Measurements from ENCODE around the gene DPP6.

The DPP6 gene

DNA sequence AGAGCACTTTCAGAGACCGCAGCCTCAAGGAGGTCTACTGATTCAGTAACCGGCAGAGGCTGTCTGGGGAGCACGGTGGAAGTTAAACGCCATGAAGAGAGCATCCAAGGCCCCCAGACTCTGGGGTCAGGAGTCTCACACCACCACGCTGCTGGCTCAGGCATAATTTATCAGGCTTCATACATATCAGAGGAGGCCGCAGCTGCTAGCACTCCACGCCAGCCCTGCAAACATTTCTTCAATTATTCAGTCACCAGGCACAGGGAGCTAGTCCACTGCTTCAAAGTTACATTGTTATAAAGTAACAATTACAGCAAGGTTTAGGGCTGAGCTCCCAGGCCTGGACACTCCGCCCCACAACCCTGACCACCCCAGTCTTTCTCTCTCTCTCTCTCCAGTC is 852.9 kb downstream of the DPP6 start:
- DNase-seq = no peak

DNA sequence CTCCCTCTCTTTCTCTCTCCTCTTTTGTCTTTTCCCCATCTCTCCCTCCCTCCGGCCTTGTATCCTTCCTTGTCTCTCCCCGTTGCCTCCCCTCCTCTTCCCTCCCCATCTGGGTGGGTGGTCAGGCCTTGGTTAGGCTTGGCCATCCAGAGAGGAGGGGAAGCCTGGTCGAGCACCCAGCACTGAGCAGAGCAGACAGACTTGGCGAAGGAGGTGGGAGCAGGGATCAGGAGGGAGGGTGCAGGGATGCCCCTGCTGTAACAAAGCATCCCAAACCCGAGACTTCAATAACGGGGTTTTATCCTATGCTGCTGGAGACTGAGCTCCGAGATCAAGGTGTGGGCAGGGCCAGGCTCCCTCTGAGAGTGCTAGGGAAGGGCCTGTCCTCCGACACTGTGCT is 853.4 kb downstream of the DPP6 start:
- DNase-seq = no peak

- DNase-seq = no peak
Observed at GRCh38 chr7:154906201-154906600, 854.0 kb downstream of the DPP6 start.

DNA sequence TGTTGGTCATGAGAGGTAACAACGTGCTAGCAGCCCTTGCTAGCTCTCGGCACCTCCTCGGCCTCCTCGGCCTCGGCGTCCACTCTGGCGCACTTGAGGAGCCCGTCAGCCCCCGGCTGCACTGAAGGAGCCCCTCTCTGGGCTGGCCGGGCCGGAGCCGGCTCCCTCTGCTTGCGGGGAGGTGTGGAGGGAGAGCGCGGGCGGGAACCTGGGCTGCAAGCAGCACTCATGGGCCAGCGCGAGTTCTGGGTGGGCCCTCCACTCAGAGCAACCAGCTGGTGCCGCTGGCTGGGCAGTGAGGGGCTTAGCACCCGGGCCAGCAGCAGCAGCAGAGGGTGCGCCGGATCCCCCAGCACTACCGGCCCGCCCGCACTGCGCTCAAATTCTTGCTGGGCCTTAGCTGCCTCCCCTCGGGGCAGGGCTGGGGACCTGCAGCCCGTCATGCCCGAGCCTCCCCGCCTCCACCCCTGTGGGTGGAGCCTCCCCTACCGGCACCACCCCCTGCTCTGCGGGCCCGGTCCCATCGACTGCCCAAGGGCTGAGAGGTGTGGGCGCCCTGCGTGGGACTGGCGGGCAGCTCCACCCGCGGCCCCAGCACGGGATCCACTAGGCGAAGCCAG is 854.6 kb downstream of the DPP6 start:
- no peak for DNase-seq

GRCh38 chr7:154907651-154908620 is 855.7 kb downstream of the DPP6 start:
- no peak for DNase-seq

DNA sequence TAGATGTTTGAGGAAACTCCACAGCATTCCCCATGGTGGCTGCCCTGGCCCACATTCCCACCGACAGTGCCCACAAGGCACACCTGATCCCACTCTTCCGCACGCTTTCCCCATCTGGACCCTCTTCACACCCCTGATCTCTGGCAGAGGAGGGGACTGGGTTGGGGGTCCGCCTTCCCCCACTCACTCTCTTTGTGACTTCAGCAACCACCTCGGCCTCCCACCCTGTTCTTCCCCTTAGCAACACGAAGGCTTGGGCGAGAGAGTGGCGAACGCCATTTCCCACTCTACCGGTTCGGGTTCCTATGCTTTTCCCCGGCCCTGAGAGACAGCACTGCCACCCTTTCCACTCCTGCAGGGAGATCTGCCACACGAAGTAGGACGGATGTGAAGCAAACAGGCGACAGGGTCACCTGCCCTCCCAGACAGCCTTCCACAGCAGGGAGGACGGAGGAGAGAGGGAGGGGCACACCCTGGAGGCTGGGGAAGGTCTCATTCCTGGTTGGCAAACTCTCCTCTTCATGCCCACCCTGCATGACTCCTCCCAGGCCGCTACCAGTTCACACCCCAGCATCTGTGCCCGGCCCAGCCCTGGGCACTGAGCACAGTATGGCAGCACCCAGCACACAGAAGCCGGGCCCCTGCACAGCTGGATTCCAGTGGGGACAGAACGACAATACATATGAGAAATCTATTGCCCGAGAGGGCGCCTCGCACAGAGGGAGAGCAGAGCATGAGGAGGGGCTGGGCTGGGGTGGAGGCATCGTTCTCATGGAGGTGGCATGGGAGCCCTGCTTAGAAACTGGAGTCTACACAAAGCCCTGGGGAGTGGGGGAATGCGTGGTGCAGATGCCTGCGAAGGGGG is 857.3 kb downstream of the DPP6 start:
- DNase-seq = no peak

DNA sequence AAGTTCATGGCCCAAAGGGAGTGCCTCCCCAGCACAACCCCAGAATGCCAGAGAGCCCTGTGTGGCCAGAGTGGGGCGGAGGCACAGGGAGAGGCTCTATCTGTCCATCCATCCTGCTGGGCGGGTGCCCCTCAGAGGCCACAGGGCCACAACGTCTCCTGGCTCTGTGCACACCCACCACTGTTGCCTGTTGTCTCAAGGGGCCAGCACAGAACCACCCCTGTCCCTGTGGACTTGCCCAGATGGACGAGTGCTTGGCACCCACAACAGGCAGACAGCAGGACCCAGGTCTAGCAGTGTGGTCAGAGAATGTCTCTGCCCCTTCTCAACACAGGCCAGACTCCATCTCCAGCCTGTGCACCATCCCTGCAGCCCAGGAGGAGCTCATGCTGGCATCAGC is 857.9 kb downstream of the DPP6 start:
- no peak for DNase-seq

- no peak for DNase-seq
Observed at GRCh38 chr7:154910977-154911376, 858.8 kb downstream of the DPP6 start.

DNA sequence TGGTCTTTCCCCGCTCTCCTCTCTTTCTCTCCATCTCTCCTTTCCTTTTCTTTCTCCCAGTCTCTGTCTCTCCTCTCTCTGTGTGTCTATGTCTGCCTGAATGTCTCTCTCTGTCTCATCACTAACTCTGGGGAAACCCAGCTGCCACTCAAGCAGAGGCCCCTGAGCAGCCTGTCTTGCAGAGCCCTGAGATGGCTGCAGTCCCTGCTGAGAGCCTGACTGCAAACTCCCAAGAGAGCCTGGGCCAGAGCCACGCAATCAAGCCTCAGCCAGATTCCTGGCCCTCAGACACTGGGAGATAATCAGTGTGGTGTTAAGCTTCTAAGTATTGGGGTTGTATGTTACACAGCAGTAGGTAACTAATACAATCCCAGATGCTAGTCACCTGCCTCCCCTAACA is 859.2 kb downstream of the DPP6 start:
- no peak for DNase-seq

GRCh38 chr7:154911862-154912455 is 859.8 kb downstream of the DPP6 start:
- DNase-seq = no peak

- no peak for DNase-seq
Observed at GRCh38 chr7:154912871-154913637, 860.9 kb downstream of the DPP6 start.

GRCh38 chr7:154913638-154914307 is 861.6 kb downstream of the DPP6 start:
- peak; percentile 94 for DNase-seq

GRCh38 chr7:154914308-154914995 is 862.3 kb downstream of the DPP6 start:
- no peak for DNase-seq

DNA sequence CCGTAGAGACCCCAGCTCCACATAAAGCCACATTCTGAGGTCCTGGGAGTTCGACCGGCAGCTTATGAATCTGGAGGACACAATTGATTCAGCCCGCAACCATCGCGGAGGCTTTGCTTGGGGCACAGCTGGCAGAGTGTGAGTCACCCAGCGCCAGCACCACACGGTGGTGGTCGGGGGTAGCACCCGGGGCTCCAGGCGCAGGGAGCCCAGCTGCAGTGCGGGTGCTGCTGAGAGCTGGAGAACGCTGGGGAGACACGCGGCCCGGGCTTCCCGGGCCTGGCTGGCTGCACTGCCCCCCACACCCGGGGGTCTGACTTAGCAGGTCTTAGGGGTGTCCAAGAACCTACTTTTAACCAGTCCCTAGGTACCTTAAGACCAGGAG is 862.8 kb downstream of the DPP6 start:
- no peak for DNase-seq

DNA sequence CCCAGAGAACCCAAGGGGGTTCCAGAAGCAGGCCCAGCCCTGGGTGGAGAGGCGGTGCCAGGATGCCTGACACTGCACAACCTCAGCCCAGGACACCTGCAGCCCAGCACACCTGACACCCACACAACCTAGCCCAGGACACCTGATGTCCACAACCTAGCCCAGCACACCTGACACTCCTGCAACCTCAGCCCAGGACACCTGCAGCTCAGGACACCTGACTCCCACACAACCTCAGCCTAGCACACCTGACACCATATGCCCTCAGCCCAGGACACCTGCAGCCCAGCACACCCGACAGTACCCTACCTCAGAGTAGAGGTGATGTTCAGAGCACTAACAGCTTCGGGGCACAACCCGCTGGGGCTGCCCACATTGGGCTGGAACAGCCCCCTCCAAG is 863.4 kb downstream of the DPP6 start:
- DNase-seq = no peak

- DNase-seq = no peak
Observed at GRCh38 chr7:154916381-154916780, 864.2 kb downstream of the DPP6 start.

GRCh38 chr7:154916856-154917807 is 864.9 kb downstream of the DPP6 start:
- peak; percentile 37 for DNase-seq

DNA sequence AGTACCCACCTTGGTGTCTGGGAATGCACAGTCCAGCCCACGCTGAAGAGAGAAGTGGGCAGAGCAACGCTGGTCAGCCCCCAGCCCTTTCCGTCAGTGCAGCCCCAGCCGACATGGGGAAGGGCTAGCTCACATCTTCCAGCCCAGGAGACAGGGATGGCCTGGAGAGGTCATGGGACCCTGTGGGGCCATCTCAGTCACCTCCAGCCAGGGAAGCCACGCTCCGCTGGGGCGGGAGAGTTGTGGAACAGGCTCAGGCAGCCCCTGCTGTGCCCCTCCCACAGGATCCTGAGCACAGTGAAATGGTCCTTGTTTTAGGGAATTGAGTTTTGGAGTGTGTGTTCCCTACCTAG is 865.6 kb downstream of the DPP6 start:
- DNase-seq = peak; percentile 53

DNA sequence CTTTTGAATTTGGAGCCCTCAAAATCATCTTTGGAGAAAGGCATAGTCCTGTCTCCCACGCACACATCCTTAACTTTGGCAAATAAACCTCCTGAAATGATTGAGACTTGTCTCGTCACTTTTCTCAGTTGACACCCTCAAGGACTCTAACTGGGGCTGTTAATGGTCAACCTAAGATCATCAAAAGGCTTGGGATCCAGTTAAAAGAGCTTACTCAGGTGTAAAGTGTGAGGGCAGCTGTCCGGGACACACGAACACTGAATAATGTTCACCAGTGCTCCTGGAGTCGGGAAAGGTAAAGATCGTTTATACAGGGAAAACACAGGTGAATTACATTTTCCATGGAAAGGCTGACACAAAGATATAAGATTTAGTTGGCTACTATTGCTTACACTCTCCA is 866.1 kb downstream of the DPP6 start:
- peak; percentile 12 for DNase-seq

DNA sequence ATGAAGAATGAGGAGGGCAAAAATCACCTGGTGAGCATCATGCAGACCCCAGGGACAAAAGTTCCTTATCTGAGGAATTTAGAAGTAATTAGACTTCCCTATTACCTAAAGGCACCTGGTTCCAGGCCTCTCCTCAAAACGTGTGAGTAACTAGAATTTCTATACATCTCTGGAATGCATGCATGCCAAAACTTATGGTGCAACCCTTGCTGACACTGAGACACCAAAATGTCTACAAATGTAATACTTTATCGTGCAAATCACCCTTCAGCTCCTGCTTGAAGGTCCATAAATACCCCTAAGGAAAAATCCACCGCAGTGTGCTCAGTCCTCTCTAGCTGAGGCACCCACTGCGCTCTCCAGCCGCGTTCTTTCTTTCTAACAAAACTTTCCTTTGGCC is 866.5 kb downstream of the DPP6 start:
- DNase-seq = peak; percentile 32
